Transverse colon (tissue), 4 donors: ENCODE data around the gene CBX7. TPM values are rescaled to one million over a fixed set of nuclear protein-coding genes. Genes with fewer than 3 reads are reported as not detected.
A peak's percentile ranks its signal among the peaks of the same experiment; 100 is the strongest.

Experiments used
- DNase-seq: peaks from one replicate; pipeline ENCODE4 v3.0.0-alpha.2; 2019
- H3K27ac ChIP-seq, 4 donors: fragments of 200-600 bp; sonication (generic); 2 replicates each; pipeline ENCODE4 v1.5.1; 2016 to 2018; ENCODE audit warnings: inconsistent platforms in 4 of 4
- H3K27me3 ChIP-seq: fragments of 200-600 bp; sonication (generic); 2 replicates; pipeline ENCODE4 v1.5.1; 2017; ENCODE audit warnings: inconsistent platforms
- H3K36me3 ChIP-seq, 4 donors: fragments of 200-600 bp; sonication (generic); 2 replicates each; pipeline ENCODE4 v1.5.1; 2017 to 2019; ENCODE audit warnings: inconsistent platforms in 4 of 4
- H3K4me1 ChIP-seq, 4 donors: fragments of 200-600 bp; sonication (generic); 2 replicates each; pipeline ENCODE4 v1.5.1; 2017 to 2020; ENCODE audit warnings: inconsistent platforms in 4 of 4
- H3K4me3 ChIP-seq, 4 donors: fragments of 200-600 bp; sonication (generic); 1 replicate in 1 of 4; 2 replicates in 3 of 4; pipeline versions ENCODE4 v1.5.1 to v1.6.1; 2017 to 2019; ENCODE audit warnings: inconsistent platforms in 4 of 4
- H3K9me3 ChIP-seq, 2 donors: fragments of 200-600 bp; sonication (generic); 2 replicates each; pipeline ENCODE4 v1.5.1; 2017 to 2019; ENCODE audit warnings: inconsistent platforms in 2 of 2
- EP300 ChIP-seq: sonication (generic); formaldehyde crosslinking; IDR thresholded peaks from one replicate; pipeline ENCODE4 v1.6.1; 2017; ENCODE audit warnings: antibody characterized with exemption, low read depth
- POLR2A ChIP-seq: fragments of 450-650 bp; IDR thresholded peaks from one replicate; pipeline ENCODE4 v1.6.1; 2016; ENCODE audit warnings: antibody characterized with exemption, mild to moderate bottlenecking, moderate library complexity
- POLR2AphosphoS5 ChIP-seq, 3 donors: sonication (generic); formaldehyde crosslinking; IDR thresholded peaks; one replicate each; pipeline ENCODE4 v1.6.1; 2016; ENCODE audit warnings: antibody characterized with exemption in 3 of 3
- WGBS, 2 donors: methylation state at CpG; one replicate each; pipeline ENCODE4 v1.1.5; 2018; ENCODE audit warnings: low coverage in 1 of 2; 5-methylcytosine and 5-hydroxymethylcytosine counted together
- in situ Hi-C, 4 donors: fragments of 200-750 bp; cut with MboI; loops; one replicate each; pipeline versions ENCODE4 v1.15.0 to v1.15.1; 2017; ENCODE audit warnings: low sequenced_read_pairs in 3 of 4, low pct_ligation_motif_present in 1 of 4, low pct_unique_long_range_greater_than_20kb in 1 of 4
- intact Hi-C: fragments of 100-400 bp; cut with DNase I; formaldehyde crosslinking; loops from one replicate; pipeline ENCODE4 v1.15.1; 2023; ENCODE audit warnings: low total_unique reads
- total RNA-seq, 4 donors: library from RNA; depleted of rRNA; stranded (reverse); fragments of >200 nt; gene quantifications; one replicate each; pipeline ENCODE4 v1.1.0, GENCODE V29; 2016
- TF ChIP-seq, protein P1 (sequence below), 5 experiments: fragments of 200-600 bp in 3 of 5; fragments of 450-650 bp in 2 of 5; sonication (generic) in 3 of 5; IDR thresholded peaks; 1 replicate in 2 of 5; 2 replicates in 3 of 5; pipeline ENCODE4 v1.5.1; 2016 to 2017; ENCODE audit warnings: antibody characterized with exemption in 5 of 5, inconsistent platforms in 3 of 5, mild to moderate bottlenecking in 2 of 5, moderate library complexity in 1 of 5

CBX7 gene
- total RNA-seq, 4 donors from 2014 or later, result 15.3 to 129 (median 58.4) TPM

DNA sequence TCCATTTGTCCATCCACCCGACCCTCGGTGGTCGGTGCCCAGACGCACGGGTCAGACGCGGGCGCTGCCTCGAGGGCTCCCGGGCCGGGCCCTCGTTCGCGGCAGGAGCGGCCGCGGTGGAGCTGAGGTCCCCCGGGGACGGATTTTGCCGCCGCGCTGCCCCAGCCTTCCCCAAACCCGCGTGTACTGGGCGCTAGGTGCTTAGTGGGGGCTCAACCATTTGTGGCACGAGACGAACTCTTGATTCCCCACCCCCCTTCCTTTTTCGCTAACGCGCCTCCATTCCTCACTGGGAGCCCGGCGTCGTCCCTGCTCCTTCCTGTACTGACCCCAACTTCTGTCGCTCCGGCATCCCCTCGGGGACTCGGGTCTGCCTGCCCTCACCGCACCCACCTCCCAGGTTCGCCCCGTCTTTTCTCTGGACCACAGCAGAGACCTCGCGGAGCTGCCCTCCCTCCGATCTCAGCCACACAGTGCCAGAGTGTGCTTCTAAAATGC is 789 bp upstream of the CBX7 start:
- in situ Hi-C loops (loop anchor here in 1 of 4 donors (25.0 kb wide), 1 partner anchor 384 kb away; the partner anchor contains the start of gene RPS19BP1), intact Hi-C loops (no loop called here)
- Histone ChIP-seq H3K27ac (peak overlapping the region; percentile 91 to 97 (median 94)), H3K4me3 (peak overlapping the region; percentile 62 to 100 (median 88)), H3K9me3 (no peaks in the 10 kb centered on the region), H3K36me3 (no peaks in the 10 kb centered on the region), H3K27me3 (peaks cover 33% of the 10 kb centered on the region), H3K4me1 (peaks cover 8 to 46% (median 42%) of the 10 kb centered on the region in 4 donors)
- DNase-seq, result no peak
- TF ChIP-seq POLR2AphosphoS5 (IDR thresholded peaks at IDR 0.05) (no peak), POLR2A (no peak), EP300 (no peak)
- TF ChIP-seq, protein P1, sequence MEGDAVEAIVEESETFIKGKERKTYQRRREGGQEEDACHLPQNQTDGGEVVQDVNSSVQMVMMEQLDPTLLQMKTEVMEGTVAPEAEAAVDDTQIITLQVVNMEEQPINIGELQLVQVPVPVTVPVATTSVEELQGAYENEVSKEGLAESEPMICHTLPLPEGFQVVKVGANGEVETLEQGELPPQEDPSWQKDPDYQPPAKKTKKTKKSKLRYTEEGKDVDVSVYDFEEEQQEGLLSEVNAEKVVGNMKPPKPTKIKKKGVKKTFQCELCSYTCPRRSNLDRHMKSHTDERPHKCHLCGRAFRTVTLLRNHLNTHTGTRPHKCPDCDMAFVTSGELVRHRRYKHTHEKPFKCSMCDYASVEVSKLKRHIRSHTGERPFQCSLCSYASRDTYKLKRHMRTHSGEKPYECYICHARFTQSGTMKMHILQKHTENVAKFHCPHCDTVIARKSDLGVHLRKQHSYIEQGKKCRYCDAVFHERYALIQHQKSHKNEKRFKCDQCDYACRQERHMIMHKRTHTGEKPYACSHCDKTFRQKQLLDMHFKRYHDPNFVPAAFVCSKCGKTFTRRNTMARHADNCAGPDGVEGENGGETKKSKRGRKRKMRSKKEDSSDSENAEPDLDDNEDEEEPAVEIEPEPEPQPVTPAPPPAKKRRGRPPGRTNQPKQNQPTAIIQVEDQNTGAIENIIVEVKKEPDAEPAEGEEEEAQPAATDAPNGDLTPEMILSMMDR (IDR thresholded peaks at IDR 0.05), result no peak
- WGBS, 2 donors, result 0 to 4% methylated on average over 4 to 41 of the region's 43 CpGs

- no peaks in the 10 kb centered on the region for H3K9me3 ChIP-seq
- DNase-seq, result no peak
- peak overlapping the region; percentile 78 to 100 (median 90) for H3K4me3 ChIP-seq
- H3K4me1 ChIP-seq, result peaks cover 17 to 57% (median 46%) of the 10 kb centered on the region in 4 donors
- in situ Hi-C loops, result loop anchor here in 1 of 4 donors (25.0 kb wide), 1 partner anchor 385 kb away; the partner anchor contains the start of gene RPS19BP1
- H3K27ac ChIP-seq, result peak overlapping the region; percentile 91 to 98 (median 96)
- H3K27me3 ChIP-seq, result peaks cover 33% of the 10 kb centered on the region
- H3K36me3 ChIP-seq, result no peaks in the 10 kb centered on the region
- intact Hi-C loops, result no loop called here
- WGBS, 2 donors, result 7 to 11% methylated on average over 3 to 24 of the region's 44 CpGs
- TF ChIP-seq, protein P1 (IDR thresholded peaks at IDR 0.05), result no peak
- no peak for TF ChIP-seq POLR2AphosphoS5 (IDR thresholded peaks at IDR 0.05)
These were observed 413 bp downstream of the CBX7 start for GRCh38 chr22:39152024-39152510.

DNA sequence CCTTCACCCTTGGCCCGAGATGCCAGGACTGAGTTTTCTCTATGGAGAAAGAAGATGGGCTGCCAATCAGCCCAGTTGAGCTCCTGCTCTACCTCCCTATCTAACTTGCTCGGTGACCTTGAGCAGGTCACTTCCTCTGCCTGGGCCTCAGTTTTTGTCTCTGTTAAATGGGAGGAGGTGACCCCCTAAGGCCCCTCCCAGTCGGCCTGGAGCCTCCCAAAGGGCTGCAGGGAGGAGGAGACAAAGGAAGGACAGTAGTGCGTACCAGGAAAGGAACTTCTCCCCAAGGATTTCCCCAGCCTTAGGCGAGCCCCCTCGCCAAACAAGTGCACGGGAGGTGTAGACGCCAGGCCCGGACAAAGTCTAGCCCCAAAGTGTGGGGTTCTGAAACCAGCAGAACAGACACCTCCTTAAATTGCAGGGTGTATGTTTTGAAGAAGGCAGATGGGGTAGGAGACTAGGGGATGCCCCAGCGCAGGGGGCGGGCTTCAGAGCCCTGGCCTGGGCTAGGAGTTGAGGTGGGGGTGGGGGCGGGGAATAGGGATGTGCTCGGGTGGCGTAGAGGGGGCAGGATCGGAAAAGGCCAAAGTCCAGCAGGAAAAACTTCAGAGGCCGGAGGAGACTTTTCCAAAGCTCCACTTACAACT is 1.0 kb downstream of the CBX7 start:
- H3K27ac ChIP-seq, result peak overlapping the region; percentile 91 to 98 (median 96)
- H3K36me3 ChIP-seq, result no peaks in the 10 kb centered on the region
- no peak for DNase-seq

GRCh38 chr22:39150848-39151215 is 1.6 kb downstream of the CBX7 start:
- Histone ChIP-seq H3K27ac (peak overlapping the region; percentile 91 to 98 (median 96)), H3K9me3 (no peaks in the 10 kb centered on the region), H3K36me3 (no peaks in the 10 kb centered on the region), H3K4me1 (peaks cover 26 to 68% (median 55%) of the 10 kb centered on the region in 4 donors), H3K4me3 (peak overlapping the region in 2 of 4 donors; percentile 98 to 100), H3K27me3 (peaks cover 29% of the 10 kb centered on the region)
- WGBS, 2 donors, result 59% methylated on average over 6 of the region's 6 CpGs; no CpG with 5 or more reads in 1 of the 2 donors
- no peak for DNase-seq
- intact Hi-C loops, result no loop called here
- no peak for TF ChIP-seq EP300
- in situ Hi-C loops, result loop anchor here in 1 of 4 donors (25.0 kb wide), 1 partner anchor 386 kb away; the partner anchor contains the start of gene RPS19BP1

More for the DNA sequence above, 1.0 kb downstream of the CBX7 start:
- WGBS, 2 donors, result 37% methylated on average over 15 of the region's 16 CpGs; no CpG with 5 or more reads in 1 of the 2 donors
- intact Hi-C loops (no loop called here), in situ Hi-C loops (loop anchor here in 1 of 4 donors (25.0 kb wide), 1 partner anchor 386 kb away; the partner anchor contains the start of gene RPS19BP1)
- no peaks in the 10 kb centered on the region for H3K9me3 ChIP-seq
- H3K4me3 ChIP-seq, result peak overlapping the region; percentile 78 to 100 (median 90)
- TF ChIP-seq, protein P1 (IDR thresholded peaks at IDR 0.05), result no peak
- TF ChIP-seq POLR2AphosphoS5 (IDR thresholded peaks at IDR 0.05) (no peak), EP300 (no peak), POLR2A (no peak)
- H3K4me1 ChIP-seq, result peaks cover 21 to 62% (median 49%) of the 10 kb centered on the region in 4 donors
- peaks cover 29% of the 10 kb centered on the region for H3K27me3 ChIP-seq
